AG04449 (cell line): ENCODE measurements around the gene ZNF511.

Experiments used
- CTCF ChIA-PET: fragments of 350-600 bp; formaldehyde crosslinking; extraction: SDS; loops from one replicate; lab custom pipeline; 2021; ENCODE audit warnings: antibody characterized with exemption; lab: Yijun Ruan, JAX
- POLR2A ChIA-PET: fragments of 400-600, 350-600 bp; formaldehyde crosslinking; extraction: SDS; loops from one replicate; lab custom pipeline; 2020; ENCODE audit warnings: antibody characterized with exemption, inconsistent platforms; lab: Yijun Ruan, JAX
- DNase-seq: peaks from one replicate; pipeline ENCODE4 v3.0.0-alpha.2; 2010; ENCODE audit warnings: low read depth, low spot score
- H3K4me3 ChIP-seq: 2 replicates; pipeline ENCODE4 v1.5.1; 2011; ENCODE audit warnings: low read depth, mild to moderate bottlenecking, control low read depth, low read length
- TF ChIP-seq, protein P1 (sequence below): IDR thresholded peaks from one replicate; pipeline ENCODE4 v1.5.1; 2011; ENCODE audit warnings: mild to moderate bottlenecking, moderate library complexity, low read length, control low read depth, inconsistent platforms; ENCODE audit not compliant: insufficient read depth; ENCODE audit errors: missing control alignments

The ZNF511 gene

DNA sequence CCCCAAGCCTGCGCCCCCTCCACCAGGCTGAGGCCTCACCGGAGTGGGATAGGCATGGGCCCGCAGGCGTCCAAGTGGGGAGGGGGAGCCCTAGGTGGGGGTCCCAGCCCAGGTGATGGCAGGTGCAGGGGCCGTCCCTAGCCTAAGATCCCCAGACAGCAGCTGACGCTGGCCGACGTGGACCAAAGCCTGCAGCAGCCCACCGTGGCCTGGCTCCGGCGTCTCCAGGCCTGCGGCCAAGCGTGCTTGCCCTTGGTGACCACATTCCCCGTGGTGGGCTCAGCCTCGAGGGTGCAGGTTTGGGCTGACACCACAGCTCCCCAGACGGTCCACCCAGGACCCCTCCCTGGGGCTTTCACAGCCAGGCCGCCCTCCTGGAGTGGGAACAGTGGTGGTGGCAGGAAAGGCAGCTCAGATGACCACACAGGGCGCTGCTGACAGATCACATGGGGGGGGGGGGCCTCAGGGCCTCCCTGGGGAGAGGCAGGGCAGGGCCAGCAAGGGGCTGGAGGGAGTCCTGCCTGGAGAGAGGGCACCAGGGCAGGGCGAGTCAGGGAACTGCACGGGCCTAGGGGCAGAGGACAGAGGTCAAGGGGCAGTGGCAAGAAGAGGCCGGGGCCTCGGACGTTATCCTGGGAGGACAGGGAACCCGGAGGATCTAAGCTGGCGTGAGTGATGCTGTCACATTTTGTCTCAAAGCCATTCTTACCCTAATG is 31.3 kb upstream of the ZNF511 start:
- ChIA-PET CTCF (interaction anchor here (1.8 kb wide), 1 partner anchor 52 kb away, joined by 4 read pairs; no protein-coding TSS in a partner anchor), POLR2A (interaction anchor here (1.1 kb wide), 1 partner anchor 13 kb away, joined by 4 read pairs; no protein-coding TSS in a partner anchor)
- H3K4me3 ChIP-seq, result no peak overlapping the region
- TF ChIP-seq, protein P1, sequence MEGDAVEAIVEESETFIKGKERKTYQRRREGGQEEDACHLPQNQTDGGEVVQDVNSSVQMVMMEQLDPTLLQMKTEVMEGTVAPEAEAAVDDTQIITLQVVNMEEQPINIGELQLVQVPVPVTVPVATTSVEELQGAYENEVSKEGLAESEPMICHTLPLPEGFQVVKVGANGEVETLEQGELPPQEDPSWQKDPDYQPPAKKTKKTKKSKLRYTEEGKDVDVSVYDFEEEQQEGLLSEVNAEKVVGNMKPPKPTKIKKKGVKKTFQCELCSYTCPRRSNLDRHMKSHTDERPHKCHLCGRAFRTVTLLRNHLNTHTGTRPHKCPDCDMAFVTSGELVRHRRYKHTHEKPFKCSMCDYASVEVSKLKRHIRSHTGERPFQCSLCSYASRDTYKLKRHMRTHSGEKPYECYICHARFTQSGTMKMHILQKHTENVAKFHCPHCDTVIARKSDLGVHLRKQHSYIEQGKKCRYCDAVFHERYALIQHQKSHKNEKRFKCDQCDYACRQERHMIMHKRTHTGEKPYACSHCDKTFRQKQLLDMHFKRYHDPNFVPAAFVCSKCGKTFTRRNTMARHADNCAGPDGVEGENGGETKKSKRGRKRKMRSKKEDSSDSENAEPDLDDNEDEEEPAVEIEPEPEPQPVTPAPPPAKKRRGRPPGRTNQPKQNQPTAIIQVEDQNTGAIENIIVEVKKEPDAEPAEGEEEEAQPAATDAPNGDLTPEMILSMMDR, result no peak
- DNase-seq, result no peak

DNA sequence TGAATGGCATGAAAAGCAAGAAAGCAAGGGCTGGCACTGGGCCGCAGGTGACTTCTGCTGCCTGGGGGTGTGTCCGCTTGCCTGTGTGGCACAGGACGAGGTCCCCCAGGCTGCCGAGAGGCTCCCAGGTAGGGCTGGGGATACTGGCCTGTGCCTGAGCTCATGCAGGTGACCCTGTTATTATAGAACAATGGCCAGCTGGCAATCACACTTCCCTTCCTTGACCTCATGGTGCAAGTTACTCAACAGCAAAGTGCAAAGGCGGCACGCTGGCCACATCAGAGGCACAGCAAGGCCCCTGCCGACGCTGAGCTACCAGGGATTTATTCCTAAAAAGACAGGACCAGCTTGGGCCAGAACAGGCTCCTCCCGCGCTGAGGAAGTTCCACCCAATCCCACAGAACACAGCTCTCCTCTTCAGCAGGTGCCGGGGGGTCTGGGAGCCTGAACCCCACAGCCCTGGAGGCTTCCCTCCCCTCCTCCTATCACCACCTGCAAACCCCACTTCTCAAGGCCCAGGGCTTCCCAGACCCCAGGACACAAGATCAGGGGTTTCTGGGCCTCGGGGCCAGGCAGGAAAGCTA is 30.6 kb upstream of the ZNF511 start:
- DNase-seq, result no peak
- no peak overlapping the region for H3K4me3 ChIP-seq
- ChIA-PET POLR2A (interaction anchor here (1.1 kb wide), 1 partner anchor 14 kb away, joined by 4 read pairs; no protein-coding TSS in a partner anchor), CTCF (interaction anchor here (1.8 kb wide), 1 partner anchor 52 kb away, joined by 4 read pairs; no protein-coding TSS in a partner anchor)
- TF ChIP-seq, protein P1, result no peak

DNA sequence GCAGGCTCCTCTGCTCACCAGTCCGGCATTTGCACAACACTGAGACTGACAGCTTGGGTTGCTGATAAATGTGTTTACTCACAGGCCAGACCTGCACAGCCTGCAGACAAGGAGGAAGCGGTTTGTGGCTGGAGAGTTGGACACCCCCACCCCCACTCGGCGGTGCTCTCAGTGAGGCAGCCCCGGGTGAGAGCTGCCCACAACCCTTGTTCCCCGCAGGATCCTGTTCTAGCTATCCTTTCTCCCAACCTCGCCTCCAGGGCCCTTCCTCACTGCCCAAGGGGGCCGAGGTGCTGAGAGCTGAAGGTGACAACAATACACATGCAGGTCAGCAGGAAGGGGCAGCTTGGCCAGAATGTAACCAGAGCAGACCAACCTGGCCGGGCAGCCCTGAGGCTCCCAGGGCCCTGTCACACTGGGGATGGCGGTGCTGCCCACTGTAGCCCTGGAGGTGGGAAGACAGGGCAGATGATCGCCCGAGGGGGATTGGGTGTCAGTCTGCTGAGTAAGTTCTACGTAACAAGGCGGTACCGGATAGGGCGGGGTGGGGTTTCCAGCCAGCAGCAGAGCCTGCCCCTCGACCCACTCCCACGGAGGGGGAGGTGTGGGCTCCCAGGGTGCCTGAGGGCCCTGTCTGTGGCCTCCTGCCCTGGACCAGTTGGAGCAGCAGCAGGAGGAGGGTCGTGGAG is 30.0 kb upstream of the ZNF511 start:
- CTCF ChIA-PET, result interaction anchor here (1.8 kb wide), 1 partner anchor 51 kb away, joined by 4 read pairs; no protein-coding TSS in a partner anchor
- TF ChIP-seq, protein P1, result no peak
- no peak overlapping the region for H3K4me3 ChIP-seq
- POLR2A ChIA-PET, result interaction anchor here (1.1 kb wide), 1 partner anchor 14 kb away, joined by 4 read pairs; no protein-coding TSS in a partner anchor
- no peak for DNase-seq

DNA sequence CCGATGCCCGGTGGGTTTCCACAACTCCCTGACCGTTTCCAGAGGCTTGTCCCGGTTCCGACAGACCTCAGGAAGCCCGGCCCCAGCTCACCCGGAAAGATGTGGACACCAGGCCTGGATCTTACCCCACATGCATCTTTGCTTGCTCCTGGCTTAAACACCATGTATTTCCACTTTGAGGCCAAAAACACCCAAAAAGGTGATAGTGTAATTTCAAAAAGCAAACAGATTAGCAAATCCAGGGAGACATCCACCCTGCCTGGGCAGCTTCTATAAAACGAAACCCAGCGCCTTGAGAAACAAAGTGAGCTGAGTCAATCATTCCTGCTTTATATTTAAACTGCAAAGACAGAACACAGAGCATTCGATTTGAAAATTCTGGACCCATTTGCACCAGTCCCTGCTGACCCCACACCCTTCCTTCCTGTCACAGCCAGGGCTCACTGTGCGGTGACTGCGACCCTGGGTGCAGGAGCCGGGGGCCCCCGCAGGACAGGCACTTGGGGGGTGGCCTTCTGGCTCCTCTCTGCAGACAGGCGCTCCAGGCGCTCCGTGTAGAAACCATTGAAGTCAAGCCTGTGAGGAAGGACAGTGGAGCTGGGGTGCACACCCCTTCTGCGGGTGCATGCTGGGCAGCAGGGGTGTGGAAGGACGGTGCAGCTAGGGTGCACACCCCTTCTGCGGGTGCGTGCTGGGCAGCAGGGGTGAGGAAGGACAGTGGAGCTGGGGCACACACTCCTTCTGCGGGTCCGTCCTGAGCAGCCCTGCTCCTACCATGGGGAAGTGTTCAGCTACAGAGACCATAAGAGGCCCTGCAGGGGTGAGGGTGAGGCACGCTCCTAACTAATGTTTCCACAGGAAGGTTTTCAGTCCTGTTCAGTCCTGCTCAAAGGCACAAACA is 29.1 kb upstream of the ZNF511 start:
- ChIA-PET CTCF (no interaction called here), POLR2A (no interaction called here)
- TF ChIP-seq, protein P1, result no peak
- no peak for DNase-seq
- no peak overlapping the region for H3K4me3 ChIP-seq

DNA sequence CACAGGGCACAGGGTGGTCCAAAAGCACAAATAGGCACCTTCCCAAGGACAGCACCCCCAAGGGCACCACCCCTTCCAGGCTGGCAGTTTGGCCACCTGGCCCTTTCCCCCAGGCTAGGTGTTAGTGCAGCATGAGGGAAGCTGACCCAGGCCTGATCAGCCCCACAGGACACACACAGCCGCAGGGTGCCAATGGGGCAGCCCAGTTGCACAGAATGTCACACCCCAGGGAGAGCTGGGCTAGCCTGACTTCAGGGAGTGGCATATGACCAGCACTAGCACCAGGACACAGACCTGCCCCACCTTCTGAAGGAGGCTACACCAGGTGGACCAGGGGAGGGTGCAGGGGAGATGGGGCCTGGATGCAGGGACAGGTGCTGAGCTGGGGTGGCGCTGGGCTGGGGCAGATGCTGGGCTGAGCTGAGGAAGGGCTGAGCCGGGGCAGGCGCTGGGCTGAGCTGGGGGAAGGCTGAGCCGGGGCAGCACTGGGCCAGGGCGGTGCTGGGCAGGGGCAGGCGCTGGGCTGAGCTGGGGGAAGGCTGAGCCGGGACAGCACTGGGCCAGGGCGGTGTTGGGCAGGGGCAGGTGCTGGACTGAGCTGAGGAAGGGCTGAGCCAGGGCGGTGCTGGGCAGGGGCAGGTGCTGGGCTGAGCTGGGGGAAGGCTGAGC is 28.2 kb upstream of the ZNF511 start:
- H3K4me3 ChIP-seq, result no peak overlapping the region
- ChIA-PET CTCF (interaction anchor here (1.9 kb wide), 1 partner anchor 13 kb away, joined by 4 read pairs; no protein-coding TSS in a partner anchor), POLR2A (no interaction called here)
- TF ChIP-seq, protein P1, result no peak
- DNase-seq, result no peak
